ENCODE data around the gene TLL1.

DNA sequence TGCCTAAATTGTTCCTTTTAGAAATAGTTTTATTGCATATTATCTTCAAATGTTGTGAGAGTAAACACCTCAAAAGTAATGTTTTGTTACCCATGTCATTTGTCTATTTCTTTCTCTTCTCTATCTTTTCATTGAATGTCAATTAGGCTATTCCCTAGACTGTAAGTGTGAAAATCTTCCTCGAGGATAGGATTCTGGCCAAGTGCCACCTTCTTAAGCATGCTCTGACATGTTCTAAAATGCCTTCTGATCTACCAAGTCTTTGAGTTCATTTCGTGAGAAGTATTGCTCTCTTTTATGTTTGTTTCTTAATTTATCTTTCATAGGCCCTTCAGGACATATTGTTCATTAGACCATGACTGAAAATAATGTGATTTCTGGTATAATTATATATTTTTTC is 44.1 kb upstream of the TLL1 start:
- TF ChIP-seq NR3C1 (CRISPR knock-in tag; conservative IDR thresholded peaks at IDR 0.05; ENCODE audit: low read depth) (no peak), SMAD3 (CRISPR knock-in tag; IDR thresholded peaks at IDR 0.05; ENCODE audit: borderline replicate concordance) (no peak), SP1 (CRISPR knock-in tag; conservative IDR thresholded peaks at IDR 0.05) (no peak)
- TF ChIP-seq, protein P1, sequence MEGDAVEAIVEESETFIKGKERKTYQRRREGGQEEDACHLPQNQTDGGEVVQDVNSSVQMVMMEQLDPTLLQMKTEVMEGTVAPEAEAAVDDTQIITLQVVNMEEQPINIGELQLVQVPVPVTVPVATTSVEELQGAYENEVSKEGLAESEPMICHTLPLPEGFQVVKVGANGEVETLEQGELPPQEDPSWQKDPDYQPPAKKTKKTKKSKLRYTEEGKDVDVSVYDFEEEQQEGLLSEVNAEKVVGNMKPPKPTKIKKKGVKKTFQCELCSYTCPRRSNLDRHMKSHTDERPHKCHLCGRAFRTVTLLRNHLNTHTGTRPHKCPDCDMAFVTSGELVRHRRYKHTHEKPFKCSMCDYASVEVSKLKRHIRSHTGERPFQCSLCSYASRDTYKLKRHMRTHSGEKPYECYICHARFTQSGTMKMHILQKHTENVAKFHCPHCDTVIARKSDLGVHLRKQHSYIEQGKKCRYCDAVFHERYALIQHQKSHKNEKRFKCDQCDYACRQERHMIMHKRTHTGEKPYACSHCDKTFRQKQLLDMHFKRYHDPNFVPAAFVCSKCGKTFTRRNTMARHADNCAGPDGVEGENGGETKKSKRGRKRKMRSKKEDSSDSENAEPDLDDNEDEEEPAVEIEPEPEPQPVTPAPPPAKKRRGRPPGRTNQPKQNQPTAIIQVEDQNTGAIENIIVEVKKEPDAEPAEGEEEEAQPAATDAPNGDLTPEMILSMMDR (IDR thresholded peaks at IDR 0.05), result no peak
- TF ChIP-seq, protein P2, sequence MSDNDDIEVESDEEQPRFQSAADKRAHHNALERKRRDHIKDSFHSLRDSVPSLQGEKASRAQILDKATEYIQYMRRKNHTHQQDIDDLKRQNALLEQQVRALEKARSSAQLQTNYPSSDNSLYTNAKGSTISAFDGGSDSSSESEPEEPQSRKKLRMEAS (CRISPR knock-in tag; IDR thresholded peaks at IDR 0.05), result no peak

Measured in WTC11 (cell line).